ENCODE data around the gene UIMC1.

- no peak for TF ChIP-seq CTCF (IDR thresholded peaks at IDR 0.05)
- no peak for TF ChIP-seq POLR2AphosphoS5 (IDR thresholded peaks at IDR 0.05; ENCODE audit: low read depth, low read length)
- TF ChIP-seq USF1 (IDR thresholded peaks at IDR 0.05; ENCODE audit: borderline replicate concordance, low read depth): no peak
These were observed 145.3 kb downstream of the UIMC1 start for GRCh38 chr5:176861276-176861675.
